Epithelial cell of prostate (primary cell): ENCODE measurements around the gene ARL16.
"Not testable (repeated sequence)": the region's sequence is repeated elsewhere in the genome, so short reads cannot be mapped to it uniquely, and the experiment has no call there.

Experiments used
- DNase-seq: peaks from one replicate; pipeline ENCODE4 v3.0.0-alpha.2; 2011; ENCODE audit warnings: low read depth, low spot score
- H3K27ac ChIP-seq: fragments of 450-650 bp; 2 replicates; pipeline ENCODE4 v1.5.1; 2017; ENCODE audit warnings: mild to moderate bottlenecking

The ARL16 gene

GRCh38 chr17:81696218-81696941, 12.8 kb upstream of the ARL16 start:
- no peak for DNase-seq
- H3K27ac ChIP-seq: no peak overlapping the region

GRCh38 chr17:81695801-81696200, 12.2 kb upstream of the ARL16 start:
- H3K27ac ChIP-seq: no peak overlapping the region
- DNase-seq: no peak

GRCh38 chr17:81695211-81695610, 11.6 kb upstream of the ARL16 start:
- no peak for DNase-seq
- H3K27ac ChIP-seq: no peak overlapping the region

GRCh38 chr17:81694810-81695209, 11.2 kb upstream of the ARL16 start:
- no peak overlapping the region for H3K27ac ChIP-seq
- DNase-seq: no peak

GRCh38 chr17:81693509-81694210, 10.1 kb upstream of the ARL16 start:
- H3K27ac ChIP-seq: no peak overlapping the region
- DNase-seq: no peak

GRCh38 chr17:81691608-81692007, 8.0 kb upstream of the ARL16 start:
- no peak overlapping the region for H3K27ac ChIP-seq
- DNase-seq: no peak

- no peak for DNase-seq
- no peak overlapping the region for H3K27ac ChIP-seq
These were observed 7.6 kb upstream of the ARL16 start for GRCh38 chr17:81691196-81691595.

GRCh38 chr17:81690549-81690948, 7.0 kb upstream of the ARL16 start:
- no peak overlapping the region for H3K27ac ChIP-seq
- DNase-seq: no peak

- no peak for DNase-seq
- no peak overlapping the region for H3K27ac ChIP-seq
These were observed 6.5 kb upstream of the ARL16 start for GRCh38 chr17:81690066-81690465.

GRCh38 chr17:81688616-81689015, 5.0 kb upstream of the ARL16 start:
- no peak for DNase-seq
- no peak overlapping the region for H3K27ac ChIP-seq

GRCh38 chr17:81687770-81688541, 4.4 kb upstream of the ARL16 start:
- H3K27ac ChIP-seq: no peak overlapping the region
- no peak for DNase-seq

- no peak overlapping the region for H3K27ac ChIP-seq
- no peak for DNase-seq
These were observed 3.0 kb upstream of the ARL16 start for GRCh38 chr17:81686614-81687013.

GRCh38 chr17:81685108-81685507, 1.5 kb upstream of the ARL16 start:
- DNase-seq: peak; percentile 63
- peak overlapping the region; percentile 98 for H3K27ac ChIP-seq

GRCh38 chr17:81684442-81684911, 880 bp upstream of the ARL16 start:
- DNase-seq: peak; percentile 34
- peak overlapping the region; percentile 98 for H3K27ac ChIP-seq

- DNase-seq: no peak
- H3K27ac ChIP-seq: peak overlapping the region; percentile 98
These were observed 401 bp downstream of the ARL16 start for GRCh38 chr17:81683208-81683583.

- no peak for DNase-seq
- H3K27ac ChIP-seq: peak overlapping the region; percentile 98
These were observed 911 bp downstream of the ARL16 start for GRCh38 chr17:81682565-81683207.

- no peak for DNase-seq
- H3K27ac ChIP-seq: no peak overlapping the region
These were observed 1.9 kb downstream of the ARL16 start for GRCh38 chr17:81681672-81682071.

GRCh38 chr17:81680150-81680549, 3.4 kb downstream of the ARL16 start:
- DNase-seq: no peak
- H3K27ac ChIP-seq: no peak overlapping the region

GRCh38 chr17:81676906-81677305, 6.7 kb downstream of the ARL16 start:
- H3K27ac ChIP-seq: no peak overlapping the region
- no peak for DNase-seq

- DNase-seq, H3K27ac ChIP-seq: not testable (repeated sequence)
These were observed 7.9 kb downstream of the ARL16 start for GRCh38 chr17:81675515-81676221.
